Activated CD8-positive, alpha-beta memory T cell treated with anti-CD3 and anti-CD28 coated beads for 36 hours (primary cell): ENCODE results near the gene C16orf96. TPM values are rescaled to one million over a fixed set of nuclear protein-coding genes. Genes with fewer than 3 reads are reported as not detected.

Source experiments
- CTCF ChIA-PET: fragments of 350-600 bp; sonication (Branson Sonifier 250); formaldehyde crosslinking; loops from one replicate; lab custom pipeline; 2021; ENCODE audit warnings: antibody characterized with exemption; lab: Charles Lee
- POLR2A ChIA-PET: fragments of 350-600 bp; sonication (Branson Sonifier 250); formaldehyde crosslinking; loops from one replicate; lab custom pipeline; 2021; ENCODE audit warnings: antibody characterized with exemption; lab: Charles Lee
- total RNA-seq, 2 experiments: library from RNA; stranded (reverse); gene quantifications; one replicate each; pipeline ENCODE4 v1.2.3, GENCODE V29; 2021

Gene C16orf96
- total RNA-seq, 2 experiments from 2014 or later: 0.08 to 0.11 TPM

GRCh38 chr16:4583906-4584305 lies 27.8 kb downstream of the C16orf96 start:
- ChIA-PET POLR2A (no interaction called here), CTCF (no interaction called here)

- CTCF ChIA-PET: interaction anchor here (0.5 to 1.8 kb wide), 11 partner anchors 11 to 1378 kb away, joined by 3 to 6 read pairs (median 4); partner anchors contain the start of gene C16orf96
Observed at GRCh38 chr16:4586291-4586690, 30.2 kb downstream of the C16orf96 start.

GRCh38 chr16:4588386-4588785 lies 32.2 kb downstream of the C16orf96 start:
- ChIA-PET POLR2A (no interaction called here), CTCF (interaction anchor here (0.9 to 1.2 kb wide), 3 partner anchors 11 to 40 kb away, joined by 3 read pairs; no protein-coding TSS in a partner anchor)

More at GRCh38 chr16:4586291-4586690, 30.2 kb downstream of the C16orf96 start:
- POLR2A ChIA-PET: interaction anchor here (1.0 kb wide), 1 partner anchor 109 kb away, joined by 5 read pairs; no protein-coding TSS in a partner anchor

GRCh38 chr16:4588961-4589360 lies 32.8 kb downstream of the C16orf96 start:
- ChIA-PET CTCF (interaction anchor here (0.9 to 1.2 kb wide), 2 partner anchors 10 to 35 kb away, joined by 3 read pairs; no protein-coding TSS in a partner anchor), POLR2A (no interaction called here)

GRCh38 chr16:4591191-4591590 lies 35.1 kb downstream of the C16orf96 start:
- ChIA-PET CTCF (interaction anchor here (0.7 kb wide), 1 partner anchor 55 kb away, joined by 3 read pairs; no protein-coding TSS in a partner anchor), POLR2A (no interaction called here)

- ChIA-PET CTCF (no interaction called here), POLR2A (no interaction called here)
Observed at GRCh38 chr16:4591706-4592470, 35.7 kb downstream of the C16orf96 start.

- ChIA-PET CTCF (no interaction called here), POLR2A (no interaction called here)
Observed at GRCh38 chr16:4593086-4593485, 36.9 kb downstream of the C16orf96 start.

GRCh38 chr16:4594433-4595410 lies 38.6 kb downstream of the C16orf96 start:
- CTCF ChIA-PET: interaction anchor here (1.2 kb wide), 1 partner anchor 9 kb away, joined by 3 read pairs; no protein-coding TSS in a partner anchor
- POLR2A ChIA-PET: no interaction called here

- CTCF ChIA-PET: no interaction called here
- POLR2A ChIA-PET: no interaction called here
Observed at GRCh38 chr16:4597174-4597573, 41.0 kb downstream of the C16orf96 start.

- POLR2A ChIA-PET: interaction anchor here (0.8 kb wide), 1 partner anchor 95 kb away, joined by 3 read pairs; no protein-coding TSS in a partner anchor
- CTCF ChIA-PET: interaction anchor here (0.5 to 0.7 kb wide), 2 partner anchors 11 to 330 kb away, joined by 3 read pairs; no protein-coding TSS in a partner anchor
Observed at GRCh38 chr16:4599037-4599436, 42.9 kb downstream of the C16orf96 start.

GRCh38 chr16:4599545-4599944 lies 43.4 kb downstream of the C16orf96 start:
- CTCF ChIA-PET: interaction anchor here (0.5 to 0.7 kb wide), 2 partner anchors 11 to 330 kb away, joined by 3 read pairs; no protein-coding TSS in a partner anchor
- POLR2A ChIA-PET: no interaction called here

- POLR2A ChIA-PET: no interaction called here
- CTCF ChIA-PET: no interaction called here
Observed at GRCh38 chr16:4601036-4601863, 45.1 kb downstream of the C16orf96 start.

GRCh38 chr16:4601864-4602186 lies 45.7 kb downstream of the C16orf96 start:
- CTCF ChIA-PET: interaction anchor here (0.9 kb wide), 1 partner anchor 22 kb away, joined by 4 read pairs; no protein-coding TSS in a partner anchor
- POLR2A ChIA-PET: no interaction called here

- CTCF ChIA-PET: interaction anchor here (0.9 kb wide), 1 partner anchor 22 kb away, joined by 4 read pairs; no protein-coding TSS in a partner anchor
- POLR2A ChIA-PET: no interaction called here
Observed at GRCh38 chr16:4602331-4602730, 46.2 kb downstream of the C16orf96 start.

- POLR2A ChIA-PET: no interaction called here
- CTCF ChIA-PET: no interaction called here
Observed at GRCh38 chr16:4603624-4604170, 47.6 kb downstream of the C16orf96 start.

- ChIA-PET POLR2A (no interaction called here), CTCF (no interaction called here)
Observed at GRCh38 chr16:4604401-4604800, 48.3 kb downstream of the C16orf96 start.

GRCh38 chr16:4606354-4606753 lies 50.2 kb downstream of the C16orf96 start:
- ChIA-PET CTCF (no interaction called here), POLR2A (no interaction called here)
